HEK293T (cell line): ENCODE results near the gene POLD1.
"Not testable (repeated sequence)": the region's sequence is repeated elsewhere in the genome, so short reads cannot be mapped to it uniquely, and the experiment has no call there.

Source experiments
- CTCF ChIA-PET: fragments of 350-600 bp; formaldehyde crosslinking; extraction: SDS; loops from one replicate; lab custom pipeline; 2021; ENCODE audit warnings: antibody characterized with exemption, inconsistent platforms; lab: Yijun Ruan, JAX
- POLR2A ChIA-PET: fragments of 350-600 bp; formaldehyde crosslinking; extraction: SDS; loops from one replicate; lab custom pipeline; 2020; ENCODE audit warnings: antibody characterized with exemption, inconsistent platforms; lab: Yijun Ruan, JAX
- DNase-seq: peaks from one replicate; pipeline ENCODE4 v3.0.0; 2012; ENCODE audit warnings: mixed read lengths; ENCODE audit errors: extremely low spot score
- ARNT ChIP-seq: fragments of 450-650 bp; IDR thresholded peaks from 2 replicates; pipeline ENCODE4 v1.6.1; 2017; ENCODE audit warnings: mild to moderate bottlenecking
- BHLHE40 ChIP-seq: fragments of 450-650 bp; IDR thresholded peaks from 2 replicates; pipeline ENCODE4 v1.6.1; 2016; ENCODE audit warnings: mild to moderate bottlenecking, moderate library complexity, borderline replicate concordance
- CTBP1 ChIP-seq: fragments of 450-650 bp; IDR thresholded peaks from 2 replicates; pipeline ENCODE4 v1.6.1; 2016; ENCODE audit warnings: borderline replicate concordance
- ELF4 ChIP-seq: fragments of 450-650 bp; IDR thresholded peaks from 2 replicates; pipeline ENCODE4 v1.6.1; 2017; ENCODE audit warnings: antibody characterized with exemption
- FOXA1 ChIP-seq: fragments of 450-650 bp; IDR thresholded peaks from 2 replicates; pipeline ENCODE4 v1.6.1; 2016; ENCODE audit warnings: mild to moderate bottlenecking
- FOXK2 ChIP-seq: fragments of 450-650 bp; IDR thresholded peaks from 2 replicates; pipeline ENCODE4 v1.6.1; 2016; ENCODE audit warnings: mild to moderate bottlenecking
- FOXM1 ChIP-seq: fragments of 450-650 bp; IDR thresholded peaks from 2 replicates; pipeline ENCODE4 v1.6.1; 2017; ENCODE audit warnings: mild to moderate bottlenecking, borderline replicate concordance
- HDGF ChIP-seq: fragments of 450-650 bp; IDR thresholded peaks from 2 replicates; pipeline ENCODE4 v1.6.1; 2017; ENCODE audit warnings: antibody characterized with exemption, borderline replicate concordance
- L3MBTL2 ChIP-seq: fragments of 450-650 bp; conservative IDR thresholded peaks from 2 replicates; pipeline ENCODE4 v1.6.1; 2016; ENCODE audit warnings: mild to moderate bottlenecking
- LEF1 ChIP-seq: fragments of 450-650 bp; IDR thresholded peaks from 2 replicates; pipeline ENCODE4 v1.6.1; 2017; ENCODE audit warnings: mild to moderate bottlenecking, borderline replicate concordance
- NFRKB ChIP-seq: fragments of 450-650 bp; IDR thresholded peaks from 2 replicates; pipeline ENCODE4 v1.6.1; 2016; ENCODE audit warnings: mild to moderate bottlenecking, moderate library complexity
- PKNOX1 ChIP-seq: fragments of 450-650 bp; IDR thresholded peaks from 2 replicates; pipeline ENCODE4 v1.6.1; 2016
- SP1 ChIP-seq: fragments of 450-650 bp; IDR thresholded peaks from 2 replicates; pipeline ENCODE4 v1.6.1; 2017
- SUZ12 ChIP-seq: fragments of 450-650 bp; IDR thresholded peaks from 2 replicates; pipeline ENCODE4 v1.6.1; 2016; ENCODE audit warnings: mild to moderate bottlenecking
- TARDBP ChIP-seq: fragments of 450-650 bp; IDR thresholded peaks from 2 replicates; pipeline ENCODE4 v1.6.1; 2016
- ZNF384 ChIP-seq: fragments of 450-650 bp; IDR thresholded peaks from 2 replicates; pipeline ENCODE4 v1.6.1; 2016

POLD1 gene

GRCh38 chr19:50387176-50387867, 3.2 kb downstream of the POLD1 start:
- POLR2A ChIA-PET = interaction anchor here (1.0 to 1.2 kb wide), 2 partner anchors 11 to 21 kb away, joined by 3 read pairs; partner anchors contain the start of gene NR1H2
- CTCF ChIA-PET = no interaction called here
- TF ChIP-seq SUZ12 = no peak
- no peak for TF ChIP-seq TARDBP
- no peak for TF ChIP-seq FOXK2
- no peak for TF ChIP-seq ZNF384
- TF ChIP-seq BHLHE40 = no peak
- no peak for TF ChIP-seq PKNOX1
- no peak for TF ChIP-seq ARNT
- no peak for TF ChIP-seq FOXM1
- no peak for TF ChIP-seq L3MBTL2
- TF ChIP-seq SP1 = no peak
- no peak for TF ChIP-seq ELF4
- no peak for TF ChIP-seq CTBP1
- no peak for TF ChIP-seq LEF1
- no peak for TF ChIP-seq NFRKB
- TF ChIP-seq HDGF = no peak
- DNase-seq = no peak

GRCh38 chr19:50387868-50388245, 3.7 kb downstream of the POLD1 start:
- DNase-seq = no peak
- CTCF ChIA-PET = no interaction called here
- POLR2A ChIA-PET = interaction anchor here (1.0 to 1.2 kb wide), 2 partner anchors 12 to 20 kb away, joined by 3 read pairs; partner anchors contain the start of gene NR1H2
- TF ChIP-seq LEF1 (no peak), FOXA1 (no peak), HDGF (no peak), CTBP1 (no peak), PKNOX1 (no peak), TARDBP (no peak), L3MBTL2 (no peak), BHLHE40 (no peak), FOXK2 (no peak), ARNT (no peak)

DNA sequence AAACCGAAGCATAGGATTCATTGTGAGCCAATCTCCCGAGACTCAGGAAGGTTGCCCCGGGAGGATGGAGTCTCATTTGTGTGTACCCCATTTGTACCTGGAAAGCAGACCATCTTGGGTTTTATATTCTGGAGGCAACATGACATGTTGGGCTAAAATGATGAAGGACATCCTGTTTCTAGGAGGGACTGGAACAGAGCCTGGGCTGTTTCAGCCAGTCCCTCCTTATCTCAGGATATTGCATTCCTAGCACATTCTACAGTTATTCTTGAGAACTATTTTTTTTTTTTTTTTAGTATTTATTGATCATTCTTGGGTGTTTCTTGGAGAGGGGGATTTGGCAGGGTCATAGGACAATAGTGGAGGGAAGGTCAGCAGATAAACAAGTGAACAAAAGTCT, 6.1 kb downstream of the POLD1 start:
- CTCF ChIA-PET = interaction anchor here (0.6 kb wide), 1 partner anchor 351 kb away, joined by 5 read pairs; no protein-coding TSS in a partner anchor
- DNase-seq, POLR2A ChIA-PET: not testable (repeated sequence)

GRCh38 chr19:50390952-50391351, 6.8 kb downstream of the POLD1 start:
- POLR2A ChIA-PET, DNase-seq, CTCF ChIA-PET: not testable (repeated sequence)

DNA sequence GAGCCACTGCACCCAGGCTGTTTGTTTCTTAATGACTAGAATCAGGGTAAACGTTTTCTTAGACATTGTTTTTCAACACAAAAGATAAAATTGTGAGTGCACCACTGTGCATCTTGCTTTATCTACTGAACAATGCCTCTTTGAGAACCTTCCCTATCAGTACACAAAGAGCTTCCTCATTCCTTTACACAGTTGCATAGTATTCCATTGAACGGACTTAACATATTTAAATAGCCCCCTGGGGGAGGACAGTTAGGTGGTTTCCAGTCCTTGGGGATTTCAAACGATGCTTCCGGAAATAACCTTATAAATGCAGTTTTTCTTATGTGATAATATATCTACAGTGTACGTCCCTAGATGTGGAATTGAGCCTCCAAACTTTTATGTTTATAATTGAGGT, 8.6 kb downstream of the POLD1 start:
- CTCF ChIA-PET = no interaction called here
- TF ChIP-seq TARDBP (no peak), PKNOX1 (no peak), FOXK2 (no peak), CTBP1 (no peak), ELF4 (no peak), ARNT (no peak), FOXA1 (no peak), BHLHE40 (no peak), L3MBTL2 (no peak), NFRKB (no peak), SP1 (no peak), LEF1 (no peak), FOXM1 (no peak)
- POLR2A ChIA-PET = no interaction called here
- DNase-seq = no peak

DNA sequence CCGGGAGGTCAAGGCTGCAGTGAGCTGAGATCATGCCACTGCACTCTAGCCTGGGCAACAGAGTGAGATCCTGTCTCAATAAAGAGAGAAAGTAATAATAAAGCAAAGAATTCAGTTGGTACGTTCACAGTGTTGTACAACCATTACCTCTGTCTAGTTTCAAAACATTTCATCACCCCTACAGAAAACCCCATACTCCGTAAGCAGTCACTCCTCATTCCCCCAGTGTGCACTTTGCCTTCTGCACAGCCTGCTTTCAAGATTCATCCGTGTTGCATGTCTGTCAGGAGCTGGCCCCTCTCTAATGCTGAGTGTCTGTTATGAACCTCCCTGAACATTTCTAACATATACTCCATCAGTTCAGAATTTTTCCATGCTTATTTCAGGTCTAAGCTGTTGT, 9.4 kb downstream of the POLD1 start:
- TF ChIP-seq PKNOX1 (no peak), HDGF (no peak), ZNF384 (no peak), FOXM1 (no peak), LEF1 (no peak), SP1 (no peak)
- no peak for DNase-seq
- ChIA-PET CTCF (no interaction called here), POLR2A (interaction anchor here (2.1 kb wide), 1 partner anchor 9 kb away, joined by 6 read pairs; no protein-coding TSS in a partner anchor)
